GM21526 (cell line): Measurements from ENCODE around the gene PARS2.

Experiments
- ATAC-seq: cut with Tn5 transposase; IDR thresholded peaks from one replicate; pipeline ENCODE4 v1.9.1; 2021; ENCODE audit warnings: moderate library complexity; ENCODE audit not compliant: unreplicated experiment, low FRiP score

Gene PARS2

GRCh38 chr1:54800041-54800898, 35.9 kb upstream of the PARS2 start:
- ATAC-seq, result no peak

- no peak for ATAC-seq
Measured at GRCh38 chr1:54798769-54799641, 34.7 kb upstream of the PARS2 start.

- ATAC-seq, result no peak
Measured at GRCh38 chr1:54798206-54798605, 33.9 kb upstream of the PARS2 start.

- ATAC-seq, result no peak
Measured at GRCh38 chr1:54796902-54797301, 32.6 kb upstream of the PARS2 start.

- no peak for ATAC-seq
Measured at GRCh38 chr1:54795841-54796468, 31.6 kb upstream of the PARS2 start.

GRCh38 chr1:54795356-54795665, 31.0 kb upstream of the PARS2 start:
- no peak for ATAC-seq

GRCh38 chr1:54794451-54795355, 30.4 kb upstream of the PARS2 start:
- no peak for ATAC-seq

GRCh38 chr1:54792686-54793282, 28.5 kb upstream of the PARS2 start:
- no peak for ATAC-seq

GRCh38 chr1:54791880-54792522, 27.7 kb upstream of the PARS2 start:
- ATAC-seq, result no peak

GRCh38 chr1:54788459-54788858, 24.1 kb upstream of the PARS2 start:
- no peak for ATAC-seq

- ATAC-seq, result no peak
Measured at GRCh38 chr1:54787604-54788003, 23.3 kb upstream of the PARS2 start.

- no peak for ATAC-seq
Measured at GRCh38 chr1:54786778-54787177, 22.5 kb upstream of the PARS2 start.

GRCh38 chr1:54784066-54784465, 19.7 kb upstream of the PARS2 start:
- ATAC-seq, result no peak

GRCh38 chr1:54782588-54782987, 18.3 kb upstream of the PARS2 start:
- ATAC-seq, result no peak

GRCh38 chr1:54782156-54782555, 17.8 kb upstream of the PARS2 start:
- ATAC-seq, result no peak

- no peak for ATAC-seq
Measured at GRCh38 chr1:54781023-54781723, 16.9 kb upstream of the PARS2 start.

- no peak for ATAC-seq
Measured at GRCh38 chr1:54777431-54777830, 13.1 kb upstream of the PARS2 start.

- no peak for ATAC-seq
Measured at GRCh38 chr1:54777011-54777410, 12.7 kb upstream of the PARS2 start.
